SK-N-SH (cell line): ENCODE data around the gene HMGCL. TPM values are rescaled to one million over a fixed set of nuclear protein-coding genes. Genes with fewer than 3 reads are reported as not detected.

Source experiments
- CTCF ChIA-PET: fragments of 300-600, 350-600 bp; formaldehyde crosslinking; extraction: SDS; loops from one replicate; lab custom pipeline; 2021; lab: Yijun Ruan, JAX
- POLR2A ChIA-PET: fragments of 350-600 bp; sonication (Branson Sonifier 250); formaldehyde crosslinking; extraction: SDS; loops from one replicate; lab custom pipeline; 2020; ENCODE audit warnings: antibody characterized with exemption, inconsistent platforms; lab: Yijun Ruan, JAX
- DNase-seq: peaks from one replicate; pipeline ENCODE4 v3.0.0; 2012
- H2AFZ ChIP-seq: fragments of 200-600 bp; sonication (generic); 2 replicates; pipeline ENCODE4 v1.8.1; 2016; ENCODE audit warnings: antibody characterized with exemption, mild to moderate bottlenecking, low read depth
- H3F3A ChIP-seq: fragments of 200-600 bp; sonication (generic); replicated peaks from 2 replicates; pipeline ENCODE3; 2016; ENCODE audit warnings: antibody characterized with exemption, mild to moderate bottlenecking; ENCODE audit not compliant: insufficient read depth
- H3K27ac ChIP-seq, 2 experiments: fragments of 200-500 bp in 1 of 2; fragments of 200-600 bp in 1 of 2; sonication (Bioruptor generic) in 1 of 2; sonication (generic), shearing (Covaris generic) in 1 of 2; 2 replicates each; pipeline versions ENCODE4 v1.5.1 to v1.6.1; 2014 to 2016; ENCODE audit warnings: low read depth in 2 of 2, inconsistent platforms in 1 of 2, low read length in 1 of 2, mild to moderate bottlenecking in 1 of 2, mixed read lengths in 1 of 2
- H3K27me3 ChIP-seq: fragments of 200-600 bp; sonication (generic), shearing (Covaris generic); 2 replicates; pipeline ENCODE4 v1.6.1; 2016; ENCODE audit warnings: mixed run types; ENCODE audit not compliant: insufficient read depth
- H3K36me3 ChIP-seq, 2 experiments: fragments of 200-500 bp in 1 of 2; fragments of 200-600 bp in 1 of 2; sonication (Bioruptor generic) in 1 of 2; sonication (generic) in 1 of 2; replicated peaks in 1 of 2; 2 replicates each; pipeline versions ENCODE3 to v1.5.1; 2014 to 2016; ENCODE audit warnings: low read length in 1 of 2, mild to moderate bottlenecking in 1 of 2; ENCODE audit not compliant: insufficient read depth in 2 of 2, control insufficient read depth in 1 of 2
- H3K4me1 ChIP-seq, 2 experiments: fragments of 200-500 bp in 1 of 2; fragments of 200-600 bp in 1 of 2; sonication (Bioruptor generic) in 1 of 2; sonication (generic), shearing (Covaris generic) in 1 of 2; 2 replicates each; pipeline versions ENCODE4 v1.5.1 to v1.6.1; 2014 to 2016; ENCODE audit warnings: low read depth in 1 of 2, low read length in 1 of 2, mixed run types in 1 of 2; ENCODE audit not compliant: insufficient read depth in 2 of 2, control insufficient read depth in 1 of 2
- H3K4me2 ChIP-seq: fragments of 200-600 bp; sonication (generic), shearing (Covaris generic); 2 replicates; pipeline ENCODE4 v1.6.1; 2017; ENCODE audit warnings: mixed run types
- H3K4me3 ChIP-seq, 2 experiments: fragments of 200-500 bp in 1 of 2; fragments of 200-600 bp in 1 of 2; sonication (Bioruptor generic) in 1 of 2; sonication (generic), shearing (Covaris generic) in 1 of 2; 2 replicates each; pipeline versions ENCODE4 v1.5.1 to v1.8.1; 2014 to 2016; ENCODE audit warnings: low read depth in 2 of 2, inconsistent platforms in 1 of 2, low read length in 1 of 2, mild to moderate bottlenecking in 1 of 2, mixed read lengths in 1 of 2, moderate library complexity in 1 of 2
- H3K79me2 ChIP-seq: fragments of 200-600 bp; sonication (generic); 2 replicates; pipeline ENCODE4 v1.8.1; 2017; ENCODE audit warnings: mild to moderate bottlenecking; ENCODE audit not compliant: insufficient read depth
- H3K9ac ChIP-seq: fragments of 200-600 bp; sonication (generic); 2 replicates; pipeline ENCODE4 v1.6.1; 2017; ENCODE audit warnings: mixed run types
- H3K9me2 ChIP-seq: fragments of 200-600 bp; sonication (generic); 2 replicates; pipeline ENCODE4 v1.6.1; 2017; ENCODE audit warnings: mixed run types
- H3K9me3 ChIP-seq: fragments of 200-600 bp; sonication (generic); 2 replicates; pipeline ENCODE4 v1.6.1; 2017; ENCODE audit warnings: mixed run types, mild to moderate bottlenecking, moderate library complexity
- H4K20me1 ChIP-seq: fragments of 200-600 bp; sonication (generic); 2 replicates; pipeline ENCODE4 v1.6.1; 2017; ENCODE audit warnings: mild to moderate bottlenecking, mixed run types; ENCODE audit not compliant: insufficient read depth
- CTCF ChIP-seq: fragments of 200-600 bp; sonication (generic); IDR thresholded peaks from 2 replicates; pipeline ENCODE4 v1.6.1; 2017; ENCODE audit warnings: antibody characterized with exemption, mild to moderate bottlenecking, moderate library complexity
- ELF1 ChIP-seq: IDR thresholded peaks from 2 replicates; pipeline ENCODE4 v1.4.0; 2012
- EZH2phosphoT487 ChIP-seq: fragments of 200-600 bp; sonication (generic); IDR thresholded peaks from 2 replicates; pipeline ENCODE4 v1.6.1; 2017; ENCODE audit warnings: low read depth, mixed run types, mild to moderate bottlenecking, antibody characterized with exemption, moderate library complexity, borderline replicate concordance
- MAX ChIP-seq: IDR thresholded peaks from 2 replicates; pipeline ENCODE4 v1.4.0; 2012; ENCODE audit warnings: low read depth
- MEF2A ChIP-seq: IDR thresholded peaks from 2 replicates; pipeline ENCODE4 v1.4.0; 2012; ENCODE audit warnings: low read depth, borderline replicate concordance
- NRF1 ChIP-seq: IDR thresholded peaks from 2 replicates; pipeline ENCODE4 v1.6.1; 2012; ENCODE audit warnings: low read depth, mild to moderate bottlenecking, low read length
- ZBTB33 ChIP-seq: IDR thresholded peaks from 2 replicates; pipeline ENCODE4 v1.4.0; 2012; ENCODE audit warnings: low read depth, borderline replicate concordance
- WGBS: methylation state at CpG from one replicate; pipeline ENCODE4 v1.1.6; 2017; ENCODE audit warnings: low lambda C conversion rate; 5-methylcytosine and 5-hydroxymethylcytosine counted together
- polyA plus RNA-seq, 3 experiments: library from polyadenylated mRNA; depleted of rRNA; stranded (reverse); fragments of >200 nt; gene quantifications; 2 replicates each; pipeline ENCODE4 v1.2.3, GENCODE V29; 2012

The HMGCL gene
- polyA plus RNA-seq, 1 of the 3 experiments (the other 2 are of a cell fraction): 28.2 TPM

GRCh38 chr1:23845163-23845562 lies 19.9 kb upstream of the HMGCL start:
- Histone ChIP-seq H3K27ac (no peak overlapping the region), H3K9ac (no peak overlapping the region), H3K36me3 (peaks cover 7 to 27% of the 10 kb centered on the region in 2 experiments), H3K4me2 (no peak overlapping the region)
- CTCF ChIA-PET: interaction anchor here (0.9 kb wide), 1 partner anchor 38 kb away, joined by 3 read pairs; no protein-coding TSS in a partner anchor
- TF ChIP-seq ELF1: no peak
- no peak for TF ChIP-seq ZBTB33
- TF ChIP-seq MEF2A: no peak
- TF ChIP-seq CTCF: no peak
- no peak for TF ChIP-seq NRF1
- no peak for TF ChIP-seq EZH2phosphoT487
- TF ChIP-seq, all 33 proteins: peak for 0
- POLR2A ChIA-PET: no interaction called here
- H2AFZ ChIP-seq: no peak overlapping the region
- no peaks in the 10 kb centered on the region for H4K20me1 ChIP-seq
- no peaks in the 10 kb centered on the region for H3K9me2 ChIP-seq
- H3K4me1 ChIP-seq: no peaks in the 10 kb centered on the region
- H3K4me3 ChIP-seq: no peak overlapping the region
- no peaks in the 10 kb centered on the region for H3F3A ChIP-seq
- no peaks in the 10 kb centered on the region for H3K27me3 ChIP-seq
- H3K9me3 ChIP-seq: no peaks in the 10 kb centered on the region
- 93% methylated on average over 2 of the region's 2 CpGs for WGBS
- DNase-seq: no peak
- H3K79me2 ChIP-seq: no peaks in the 10 kb centered on the region

- Histone ChIP-seq H3F3A (no peaks in the 10 kb centered on the region), H3K4me2 (no peak overlapping the region), H3K36me3 (peaks cover 7 to 27% of the 10 kb centered on the region in 2 experiments), H3K4me1 (no peaks in the 10 kb centered on the region), H2AFZ (no peak overlapping the region), H3K79me2 (no peaks in the 10 kb centered on the region), H3K9me2 (no peaks in the 10 kb centered on the region), H3K4me3 (no peak overlapping the region), H3K27ac (no peak overlapping the region), H4K20me1 (no peaks in the 10 kb centered on the region), H3K9ac (no peak overlapping the region), H3K27me3 (no peaks in the 10 kb centered on the region), H3K9me3 (no peaks in the 10 kb centered on the region)
- no peak for TF ChIP-seq MAX
- WGBS: 88% methylated on average over 5 of the region's 5 CpGs
- ChIA-PET CTCF (interaction anchor here (0.9 to 1.5 kb wide), 2 partner anchors 34 to 125 kb away, joined by 4 read pairs; no protein-coding TSS in a partner anchor), POLR2A (no interaction called here)
- no peak for DNase-seq
Measured at GRCh38 chr1:23843644-23844043, 18.4 kb upstream of the HMGCL start.
